Dedifferentiated amniotic fluid mesenchymal stem cell (primary cell): ENCODE results near the gene CNTRL.
A peak's percentile ranks its signal among the peaks of the same experiment; 100 is the strongest.
"Not testable (repeated sequence)": the region's sequence is repeated elsewhere in the genome, so short reads cannot be mapped to it uniquely, and the experiment has no call there.

Experiments
- DNase-seq: peaks from one replicate; pipeline ENCODE4 v3.0.0-alpha.2; 2016; ENCODE audit errors: extremely low spot score

The CNTRL gene

GRCh38 chr9:121133104-121133816 is 58.5 kb downstream of the CNTRL start:
- no peak for DNase-seq

- DNase-seq = no peak
Measured at GRCh38 chr9:121135642-121136041, 60.9 kb downstream of the CNTRL start.

- DNase-seq = no peak
Measured at GRCh38 chr9:121138561-121138960, 63.8 kb downstream of the CNTRL start.

- DNase-seq = no peak
Measured at GRCh38 chr9:121138973-121139372, 64.2 kb downstream of the CNTRL start.

GRCh38 chr9:121140162-121140561 is 65.4 kb downstream of the CNTRL start:
- DNase-seq = no peak

GRCh38 chr9:121141306-121141705 is 66.6 kb downstream of the CNTRL start:
- no peak for DNase-seq

- no peak for DNase-seq
Measured at GRCh38 chr9:121141706-121142105, 67.0 kb downstream of the CNTRL start.

- no peak for DNase-seq
Measured at GRCh38 chr9:121143771-121144170, 69.0 kb downstream of the CNTRL start.

- DNase-seq = no peak
Measured at GRCh38 chr9:121144482-121144881, 69.7 kb downstream of the CNTRL start.

GRCh38 chr9:121150188-121150587 is 75.4 kb downstream of the CNTRL start:
- no peak for DNase-seq

- DNase-seq = no peak
Measured at GRCh38 chr9:121153642-121154041, 78.9 kb downstream of the CNTRL start.

- no peak for DNase-seq
Measured at GRCh38 chr9:121154782-121155181, 80.0 kb downstream of the CNTRL start.

GRCh38 chr9:121156263-121156731 is 81.5 kb downstream of the CNTRL start:
- DNase-seq = peak; percentile 84

- DNase-seq = no peak
Measured at GRCh38 chr9:121157939-121158338, 83.2 kb downstream of the CNTRL start.

- DNase-seq = no peak
Measured at GRCh38 chr9:121160025-121160424, 85.3 kb downstream of the CNTRL start.

GRCh38 chr9:121168052-121168451 is 93.3 kb downstream of the CNTRL start:
- no peak for DNase-seq

- DNase-seq = no peak
Measured at GRCh38 chr9:121169094-121169601, 94.4 kb downstream of the CNTRL start.

- no peak for DNase-seq
Measured at GRCh38 chr9:121171236-121171635, 96.5 kb downstream of the CNTRL start.

- DNase-seq = no peak
Measured at GRCh38 chr9:121172726-121173487, 98.2 kb downstream of the CNTRL start.

- DNase-seq = no peak
Measured at GRCh38 chr9:121173501-121173900, 98.7 kb downstream of the CNTRL start.

GRCh38 chr9:121178676-121179372 is 104.1 kb downstream of the CNTRL start:
- no peak for DNase-seq

- DNase-seq = not testable (repeated sequence)
Measured at GRCh38 chr9:121179373-121179721, 104.6 kb downstream of the CNTRL start.
